Measurements from ENCODE around the gene HPCAL4.

Gene HPCAL4

DNA sequence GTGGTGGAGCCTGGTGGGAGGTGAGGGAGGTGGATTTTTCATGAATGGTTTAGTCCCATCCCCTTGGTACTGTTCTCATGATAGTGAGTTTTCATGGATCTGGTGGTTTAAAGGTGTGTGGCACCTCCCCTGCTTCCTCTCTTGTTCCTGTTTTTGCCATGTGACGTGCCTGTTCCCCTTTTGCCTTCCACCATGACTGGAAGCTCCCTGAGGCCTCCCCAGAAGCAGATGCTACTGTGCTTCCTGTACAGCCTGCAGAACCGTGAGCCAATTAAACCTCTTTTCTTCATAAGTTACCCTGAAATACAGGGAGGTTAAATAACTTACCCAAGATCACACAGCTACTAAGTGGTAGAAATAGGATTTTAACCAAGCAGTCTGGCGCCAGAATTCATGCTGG, 47.5 kb downstream of the HPCAL4 start:
- H3K36me3 ChIP-seq (replicated peaks; ENCODE audit: insufficient read depth, low read length) = no peaks in the 10 kb centered on the region
- no peak overlapping the region for H3K4me2 ChIP-seq (ENCODE audit: low read depth, low read length)
- H3K9me3 ChIP-seq (replicated peaks; ENCODE audit: insufficient read depth, low read length) = no peaks in the 10 kb centered on the region
- peaks cover 7% of the 10 kb centered on the region; the same call in 1 of the 2 replicates for H3K4me1 ChIP-seq (ENCODE audit: low read length)
- DNase-seq = no peak
- no peaks in the 10 kb centered on the region for H4K20me1 ChIP-seq (ENCODE audit: insufficient read depth, low read length)
- no peaks in the 10 kb centered on the region for H3K79me2 ChIP-seq (ENCODE audit: low read length)
- H3K27me3 ChIP-seq (replicated peaks; ENCODE audit: insufficient read depth, low read length) = no peaks in the 10 kb centered on the region
- no peaks in the 10 kb centered on the region for H3F3A ChIP-seq (ENCODE audit: insufficient read depth, low read length)
- no peaks in the 10 kb centered on the region for H3K9me2 ChIP-seq (replicated peaks; ENCODE audit: insufficient read depth, low read length)
- H2AFZ ChIP-seq (ENCODE audit: low read length) = no peak overlapping the region
- TF ChIP-seq, protein P1, sequence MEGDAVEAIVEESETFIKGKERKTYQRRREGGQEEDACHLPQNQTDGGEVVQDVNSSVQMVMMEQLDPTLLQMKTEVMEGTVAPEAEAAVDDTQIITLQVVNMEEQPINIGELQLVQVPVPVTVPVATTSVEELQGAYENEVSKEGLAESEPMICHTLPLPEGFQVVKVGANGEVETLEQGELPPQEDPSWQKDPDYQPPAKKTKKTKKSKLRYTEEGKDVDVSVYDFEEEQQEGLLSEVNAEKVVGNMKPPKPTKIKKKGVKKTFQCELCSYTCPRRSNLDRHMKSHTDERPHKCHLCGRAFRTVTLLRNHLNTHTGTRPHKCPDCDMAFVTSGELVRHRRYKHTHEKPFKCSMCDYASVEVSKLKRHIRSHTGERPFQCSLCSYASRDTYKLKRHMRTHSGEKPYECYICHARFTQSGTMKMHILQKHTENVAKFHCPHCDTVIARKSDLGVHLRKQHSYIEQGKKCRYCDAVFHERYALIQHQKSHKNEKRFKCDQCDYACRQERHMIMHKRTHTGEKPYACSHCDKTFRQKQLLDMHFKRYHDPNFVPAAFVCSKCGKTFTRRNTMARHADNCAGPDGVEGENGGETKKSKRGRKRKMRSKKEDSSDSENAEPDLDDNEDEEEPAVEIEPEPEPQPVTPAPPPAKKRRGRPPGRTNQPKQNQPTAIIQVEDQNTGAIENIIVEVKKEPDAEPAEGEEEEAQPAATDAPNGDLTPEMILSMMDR (IDR thresholded peaks at IDR 0.05; ENCODE audit: low read length) = no peak
- no peak overlapping the region for H3K27ac ChIP-seq (ENCODE audit: low read length)
- no peak overlapping the region for H3K9ac ChIP-seq (ENCODE audit: low read length)
- H3K4me3 ChIP-seq (ENCODE audit: low read length) = no peak overlapping the region

DNA sequence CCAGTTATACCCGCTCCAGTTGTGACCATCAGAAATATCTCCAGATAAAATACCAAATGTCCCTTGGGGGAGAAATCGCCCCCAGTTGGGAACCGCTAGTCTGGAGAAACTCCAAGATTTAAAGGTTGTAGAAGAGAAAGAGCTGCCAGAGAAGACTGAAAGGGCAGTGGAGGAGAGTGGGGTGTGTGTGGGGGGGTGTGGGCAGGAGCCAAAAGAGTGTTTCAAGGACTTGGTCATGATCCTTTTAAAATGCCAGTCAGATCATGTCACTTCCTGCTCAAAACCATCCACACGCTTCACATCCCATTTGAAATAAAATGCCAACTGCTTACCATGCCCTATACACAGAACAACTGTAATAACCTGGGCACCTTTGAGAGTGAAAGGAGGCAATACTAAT, 48.4 kb downstream of the HPCAL4 start:
- H3K4me3 ChIP-seq (ENCODE audit: low read length) = no peak overlapping the region
- no peaks in the 10 kb centered on the region; the same call in 1 of the 2 replicates for H3K79me2 ChIP-seq (ENCODE audit: low read length)
- no peaks in the 10 kb centered on the region for H3K27me3 ChIP-seq (replicated peaks; ENCODE audit: insufficient read depth, low read length)
- no peaks in the 10 kb centered on the region for H3K36me3 ChIP-seq (replicated peaks; ENCODE audit: insufficient read depth, low read length)
- H3F3A ChIP-seq (ENCODE audit: insufficient read depth, low read length) = no peaks in the 10 kb centered on the region
- TF ChIP-seq EZH2 (optimal IDR thresholded peaks at IDR 0.05; ENCODE audit: low read depth, low read length) = no peak
- no peak for TF ChIP-seq EZH2phosphoT487 (IDR thresholded peaks at IDR 0.05; ENCODE audit: low read length)
- TF ChIP-seq, protein P1 (IDR thresholded peaks at IDR 0.05; ENCODE audit: low read length) = no peak
- no peak overlapping the region for H3K9ac ChIP-seq (ENCODE audit: low read length)
- DNase-seq = no peak
- peaks cover 10% of the 10 kb centered on the region; the same call in 1 of the 2 replicates for H3K4me1 ChIP-seq (ENCODE audit: low read length)
- no peaks in the 10 kb centered on the region for H3K9me2 ChIP-seq (replicated peaks; ENCODE audit: insufficient read depth, low read length)
- H2AFZ ChIP-seq (ENCODE audit: low read length) = no peak overlapping the region
- H3K9me3 ChIP-seq (replicated peaks; ENCODE audit: insufficient read depth, low read length) = no peaks in the 10 kb centered on the region
- H4K20me1 ChIP-seq (ENCODE audit: insufficient read depth, low read length) = no peaks in the 10 kb centered on the region
- no peak overlapping the region for H3K27ac ChIP-seq (ENCODE audit: low read length)
- H3K4me2 ChIP-seq (ENCODE audit: low read depth, low read length) = no peak overlapping the region

DNA sequence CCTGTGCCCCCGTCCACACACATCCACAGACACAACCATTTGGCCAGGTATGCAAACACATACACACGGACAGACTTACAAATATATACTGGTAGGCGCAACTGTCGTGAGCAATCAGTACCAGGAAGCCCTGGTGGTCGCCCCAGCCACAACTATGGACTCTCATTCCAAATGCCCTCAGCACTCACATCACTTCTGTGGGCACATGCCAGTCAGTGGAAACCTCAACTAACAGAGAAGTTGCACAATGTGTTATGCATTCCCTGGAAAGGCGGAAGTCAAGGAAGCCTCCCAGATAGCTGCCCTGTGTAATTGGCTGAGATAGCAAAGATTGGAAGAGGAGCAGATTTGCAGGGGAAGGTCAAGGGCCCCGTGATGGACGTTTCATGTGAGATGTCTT, 50.4 kb downstream of the HPCAL4 start:
- Histone ChIP-seq H4K20me1 (ENCODE audit: insufficient read depth, low read length) (no peaks in the 10 kb centered on the region), H3K4me3 (ENCODE audit: low read length) (no peak overlapping the region), H3K9me3 (replicated peaks; ENCODE audit: insufficient read depth, low read length) (no peaks in the 10 kb centered on the region), H3K4me1 (ENCODE audit: low read length) (peaks cover 10% of the 10 kb centered on the region; the same call in 1 of the 2 replicates), H3K36me3 (replicated peaks; ENCODE audit: insufficient read depth, low read length) (no peaks in the 10 kb centered on the region), H3F3A (ENCODE audit: insufficient read depth, low read length) (no peaks in the 10 kb centered on the region), H3K27me3 (replicated peaks; ENCODE audit: insufficient read depth, low read length) (no peaks in the 10 kb centered on the region), H3K9me2 (replicated peaks; ENCODE audit: insufficient read depth, low read length) (no peaks in the 10 kb centered on the region), H3K4me2 (ENCODE audit: low read depth, low read length) (no peak overlapping the region), H2AFZ (ENCODE audit: low read length) (no peak overlapping the region), H3K79me2 (ENCODE audit: low read length) (no peaks in the 10 kb centered on the region; the same call in 1 of the 2 replicates), H3K27ac (ENCODE audit: low read length) (no peak overlapping the region), H3K9ac (ENCODE audit: low read length) (no peak overlapping the region)
- TF ChIP-seq, protein P1 (IDR thresholded peaks at IDR 0.05; ENCODE audit: low read length) = no peak
- no peak for TF ChIP-seq EZH2 (optimal IDR thresholded peaks at IDR 0.05; ENCODE audit: low read depth, low read length)
- no peak for TF ChIP-seq EZH2phosphoT487 (IDR thresholded peaks at IDR 0.05; ENCODE audit: low read length)
- no peak for DNase-seq
